Measurements from ENCODE around the gene LAMA1. TPM values are rescaled to one million over a fixed set of nuclear protein-coding genes. Genes with fewer than 3 reads are reported as not detected.

The LAMA1 gene
- total RNA-seq, 4 donors from 2014 or later: under 0.01 to 1.0 (median 0.60) TPM

DNA sequence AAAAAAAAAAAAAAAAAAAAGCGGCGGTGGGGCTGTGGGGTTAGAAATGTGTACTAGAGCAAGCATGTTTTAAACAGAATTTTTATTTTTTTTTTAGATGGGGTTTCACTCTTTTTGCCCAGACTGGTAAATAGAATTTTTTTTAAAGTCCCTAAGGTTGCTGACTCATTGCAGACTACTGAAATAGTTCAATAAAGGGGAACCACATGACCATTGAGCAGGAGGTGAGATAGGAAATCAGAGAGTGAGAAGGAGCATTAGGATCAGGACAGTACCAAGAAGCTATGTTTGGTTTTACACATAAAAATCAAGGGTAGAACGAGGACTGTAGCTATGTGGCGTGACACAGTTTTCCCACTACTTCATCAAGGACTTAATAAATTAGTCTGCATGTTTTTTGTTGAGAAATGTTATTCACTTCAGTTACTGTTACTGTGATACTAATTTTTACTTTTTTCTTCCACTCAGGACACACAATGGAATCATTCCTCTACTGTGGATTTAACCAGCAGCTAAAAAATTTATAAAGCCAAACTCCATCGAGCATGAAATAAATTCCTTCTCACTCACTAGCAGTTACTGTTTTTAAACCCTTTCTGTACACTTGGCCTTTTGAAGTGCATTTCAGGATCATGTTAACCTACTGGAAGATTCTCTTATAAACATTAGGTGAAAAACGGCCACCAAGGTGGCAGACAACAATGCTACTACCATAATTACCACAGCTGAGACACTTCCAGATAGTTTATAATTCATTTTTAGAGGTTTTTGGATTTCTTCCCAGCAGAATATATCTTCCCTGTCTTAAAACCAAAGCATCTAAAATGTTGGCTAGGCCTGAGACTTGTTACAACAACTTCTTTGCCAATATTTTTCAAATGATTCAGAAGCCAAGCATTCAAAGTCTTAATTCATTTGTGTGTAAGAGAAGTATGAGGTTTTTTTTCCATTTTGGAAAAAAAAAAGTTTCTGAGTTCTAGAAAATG lies 33.2 kb downstream of the LAMA1 start:
- Histone ChIP-seq H3K27ac (peak overlapping the region in 3 of 4 donors; percentile 56 to 68 (median 63)), H3K36me3 (no peaks in the 10 kb centered on the region), H3K4me3 (no peak overlapping the region), H3K9me3 (no peaks in the 10 kb centered on the region), H3K27me3 (no peaks in the 10 kb centered on the region), H3K4me1 (peaks cover 0 to 27% (median 2%) of the 10 kb centered on the region in 3 donors)
- 34 to 38% methylated on average over 6 of the region's 6 CpGs for WGBS, 2 donors (ENCODE audit: low coverage in 1 of 2)
- peak; percentile 35 for TF ChIP-seq POLR2AphosphoS5 (IDR thresholded peaks at IDR 0.05)
- TF ChIP-seq EP300 (IDR thresholded peaks at IDR 0.05): no peak
- no peak for TF ChIP-seq POLR2A (IDR thresholded peaks at IDR 0.05)
- TF ChIP-seq, protein P1, sequence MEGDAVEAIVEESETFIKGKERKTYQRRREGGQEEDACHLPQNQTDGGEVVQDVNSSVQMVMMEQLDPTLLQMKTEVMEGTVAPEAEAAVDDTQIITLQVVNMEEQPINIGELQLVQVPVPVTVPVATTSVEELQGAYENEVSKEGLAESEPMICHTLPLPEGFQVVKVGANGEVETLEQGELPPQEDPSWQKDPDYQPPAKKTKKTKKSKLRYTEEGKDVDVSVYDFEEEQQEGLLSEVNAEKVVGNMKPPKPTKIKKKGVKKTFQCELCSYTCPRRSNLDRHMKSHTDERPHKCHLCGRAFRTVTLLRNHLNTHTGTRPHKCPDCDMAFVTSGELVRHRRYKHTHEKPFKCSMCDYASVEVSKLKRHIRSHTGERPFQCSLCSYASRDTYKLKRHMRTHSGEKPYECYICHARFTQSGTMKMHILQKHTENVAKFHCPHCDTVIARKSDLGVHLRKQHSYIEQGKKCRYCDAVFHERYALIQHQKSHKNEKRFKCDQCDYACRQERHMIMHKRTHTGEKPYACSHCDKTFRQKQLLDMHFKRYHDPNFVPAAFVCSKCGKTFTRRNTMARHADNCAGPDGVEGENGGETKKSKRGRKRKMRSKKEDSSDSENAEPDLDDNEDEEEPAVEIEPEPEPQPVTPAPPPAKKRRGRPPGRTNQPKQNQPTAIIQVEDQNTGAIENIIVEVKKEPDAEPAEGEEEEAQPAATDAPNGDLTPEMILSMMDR (IDR thresholded peaks at IDR 0.05): no peak
- ATAC-seq: peak; percentile 43

DNA sequence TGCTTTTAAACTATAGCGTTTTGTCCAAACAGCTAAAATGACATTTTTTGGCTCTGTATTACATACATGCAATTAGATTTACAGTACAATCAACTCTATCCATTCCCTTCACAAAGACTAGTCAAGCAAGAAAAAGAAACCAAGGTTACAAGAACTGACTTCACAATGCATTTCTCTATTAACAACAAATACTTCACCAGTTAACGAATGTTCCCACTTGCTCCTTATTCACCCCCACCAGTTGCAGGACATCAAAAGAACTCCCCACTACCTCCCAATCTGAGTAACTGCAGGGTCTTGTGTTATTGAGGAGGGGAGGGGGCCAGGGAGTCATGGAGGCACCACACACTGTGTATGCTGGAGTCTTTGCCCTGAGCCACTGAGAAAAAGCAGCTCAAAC lies 34.9 kb downstream of the LAMA1 start:
- Histone ChIP-seq H3K27me3 (no peaks in the 10 kb centered on the region), H3K27ac (no peak overlapping the region), H3K4me3 (no peak overlapping the region), H3K9me3 (no peaks in the 10 kb centered on the region), H3K4me1 (peaks cover 0 to 27% (median 2%) of the 10 kb centered on the region in 3 donors), H3K36me3 (no peaks in the 10 kb centered on the region)
- no peak for ATAC-seq
- 76 to 79% methylated on average over 2 of the region's 2 CpGs for WGBS, 2 donors (ENCODE audit: low coverage in 1 of 2)
- TF ChIP-seq POLR2A (IDR thresholded peaks at IDR 0.05): no peak
- TF ChIP-seq, protein P1 (IDR thresholded peaks at IDR 0.05): no peak
- TF ChIP-seq POLR2AphosphoS5 (IDR thresholded peaks at IDR 0.05): no peak
- TF ChIP-seq EP300 (IDR thresholded peaks at IDR 0.05): no peak

- Histone ChIP-seq H3K36me3 (no peaks in the 10 kb centered on the region), H3K27ac (no peak overlapping the region), H3K9me3 (no peaks in the 10 kb centered on the region), H3K4me3 (no peak overlapping the region), H3K4me1 (peaks cover 0 to 18% (median 2%) of the 10 kb centered on the region in 3 donors), H3K27me3 (no peaks in the 10 kb centered on the region)
- 67% methylated on average over 1 of the region's 1 CpG; no CpG with 5 or more reads in 1 of the 2 donors for WGBS, 2 donors (ENCODE audit: low coverage in 1 of 2)
- ATAC-seq: no peak
- TF ChIP-seq POLR2AphosphoS5 (IDR thresholded peaks at IDR 0.05) (no peak), POLR2A (IDR thresholded peaks at IDR 0.05) (no peak), EP300 (IDR thresholded peaks at IDR 0.05) (no peak)
- TF ChIP-seq, protein P1 (IDR thresholded peaks at IDR 0.05): no peak
Observed at GRCh38 chr18:7079231-7079630, 38.4 kb downstream of the LAMA1 start.

DNA sequence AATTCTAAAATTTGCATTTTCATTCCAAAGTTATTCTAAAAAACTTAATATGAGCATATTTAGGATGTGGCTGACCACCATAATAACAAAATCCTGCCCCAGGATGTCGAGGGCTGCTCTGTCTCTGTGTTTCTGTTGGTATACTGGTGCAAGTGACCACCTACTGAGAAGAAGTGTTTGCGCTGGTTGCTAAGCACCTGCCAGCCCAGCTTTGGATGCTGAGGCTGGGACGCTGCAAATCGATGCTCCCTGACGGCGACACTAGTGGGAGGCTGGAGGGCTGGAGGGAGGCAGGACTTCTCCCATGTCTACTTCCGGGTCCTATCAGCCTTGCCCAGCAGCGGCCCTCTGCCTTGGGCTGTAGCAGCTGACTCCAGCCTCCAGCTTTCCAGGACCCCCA lies 45.0 kb downstream of the LAMA1 start:
- ATAC-seq: no peak
- no peak overlapping the region for H3K4me3 ChIP-seq
- no peak overlapping the region for H3K27ac ChIP-seq
- no peaks in the 10 kb centered on the region for H3K9me3 ChIP-seq
- H3K27me3 ChIP-seq: peaks cover 5% of the 10 kb centered on the region
- no peaks in the 10 kb centered on the region for H3K36me3 ChIP-seq
- H3K4me1 ChIP-seq: peaks cover 0 to 6% (median 3%) of the 10 kb centered on the region in 3 donors
- TF ChIP-seq EP300 (IDR thresholded peaks at IDR 0.05): no peak
- 80 to 87% methylated on average over 1 to 7 of the region's 8 CpGs for WGBS, 2 donors (ENCODE audit: low coverage in 1 of 2)

DNA sequence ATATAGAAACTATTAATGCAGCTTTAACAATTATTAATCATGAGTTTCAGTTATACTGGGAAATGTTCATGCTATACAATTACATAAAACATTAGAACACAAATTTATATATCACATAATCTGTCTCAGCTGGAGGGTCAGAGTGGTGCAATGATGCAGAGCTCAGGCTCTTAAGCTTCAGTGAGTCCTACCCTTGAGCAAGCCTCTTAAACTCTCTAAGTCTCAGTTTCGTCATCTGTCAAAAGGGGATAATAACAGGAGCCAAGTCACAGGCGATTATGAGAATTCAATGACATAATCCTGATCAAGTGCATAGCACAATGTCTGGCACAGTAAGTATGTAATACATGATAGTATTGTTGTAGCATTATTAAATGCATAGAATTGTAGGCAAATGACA lies 46.0 kb downstream of the LAMA1 start:
- peaks cover 0 to 16% (median 10%) of the 10 kb centered on the region in 3 donors for H3K4me1 ChIP-seq
- 77 to 80% methylated on average over 2 of the region's 2 CpGs for WGBS, 2 donors (ENCODE audit: low coverage in 1 of 2)
- no peak overlapping the region for H3K4me3 ChIP-seq
- H3K9me3 ChIP-seq: no peaks in the 10 kb centered on the region
- no peak for ATAC-seq
- H3K36me3 ChIP-seq: no peaks in the 10 kb centered on the region
- H3K27me3 ChIP-seq: peaks cover 5% of the 10 kb centered on the region
- no peak for TF ChIP-seq POLR2A (IDR thresholded peaks at IDR 0.05)
- TF ChIP-seq EP300 (IDR thresholded peaks at IDR 0.05): no peak
- TF ChIP-seq, protein P1 (IDR thresholded peaks at IDR 0.05): no peak
- TF ChIP-seq POLR2AphosphoS5 (IDR thresholded peaks at IDR 0.05): no peak
- no peak overlapping the region for H3K27ac ChIP-seq
